GM18520 (cell line): ENCODE data around the gene CMTM2.
"Not testable (repeated sequence)": the region's sequence is repeated elsewhere in the genome, so short reads cannot be mapped to it uniquely, and the experiment has no call there.

Experiments used
- ATAC-seq: cut with Tn5 transposase; IDR thresholded peaks from one replicate; pipeline ENCODE4 v1.9.1; 2021; ENCODE audit not compliant: unreplicated experiment

CMTM2 gene

DNA sequence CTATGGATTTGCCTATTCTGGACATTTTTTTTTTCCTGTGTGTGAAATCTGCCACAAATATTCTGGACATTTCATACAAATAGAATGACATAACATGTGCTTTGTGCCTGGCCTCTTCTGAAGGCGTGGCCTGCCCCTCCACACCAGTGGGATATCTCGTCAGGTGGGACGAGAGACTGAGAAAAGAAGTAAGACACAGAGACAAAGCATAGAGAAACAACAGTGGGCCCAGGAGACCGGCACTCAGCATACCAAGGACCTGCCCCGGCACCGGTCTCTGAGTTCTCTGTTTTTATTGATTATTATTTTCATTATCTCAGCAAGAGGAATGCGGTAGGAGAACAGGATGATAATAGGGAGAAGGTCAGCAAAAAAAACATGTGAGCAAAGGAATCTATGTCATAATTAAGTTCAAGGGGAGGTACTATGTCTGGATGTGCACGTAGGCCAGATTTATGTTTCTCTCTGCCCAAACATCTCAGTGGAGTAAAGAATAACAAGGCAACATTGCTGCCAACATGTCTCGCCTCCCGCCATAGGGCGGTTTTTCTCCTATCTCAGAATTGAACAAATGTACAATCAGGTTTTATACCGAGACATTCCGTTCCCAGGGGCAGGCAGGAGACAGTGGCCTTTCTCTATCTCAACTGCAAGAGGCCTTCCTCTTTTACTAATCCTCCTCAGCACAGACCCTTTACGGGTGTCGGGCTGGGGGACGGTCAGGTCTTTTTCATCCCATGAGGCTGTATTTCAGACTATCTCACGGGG lies 48.5 kb downstream of the CMTM2 start:
- ATAC-seq: not testable (repeated sequence)

- ATAC-seq: no peak
Measured at GRCh38 chr16:66629856-66630255, 50.6 kb downstream of the CMTM2 start.

DNA sequence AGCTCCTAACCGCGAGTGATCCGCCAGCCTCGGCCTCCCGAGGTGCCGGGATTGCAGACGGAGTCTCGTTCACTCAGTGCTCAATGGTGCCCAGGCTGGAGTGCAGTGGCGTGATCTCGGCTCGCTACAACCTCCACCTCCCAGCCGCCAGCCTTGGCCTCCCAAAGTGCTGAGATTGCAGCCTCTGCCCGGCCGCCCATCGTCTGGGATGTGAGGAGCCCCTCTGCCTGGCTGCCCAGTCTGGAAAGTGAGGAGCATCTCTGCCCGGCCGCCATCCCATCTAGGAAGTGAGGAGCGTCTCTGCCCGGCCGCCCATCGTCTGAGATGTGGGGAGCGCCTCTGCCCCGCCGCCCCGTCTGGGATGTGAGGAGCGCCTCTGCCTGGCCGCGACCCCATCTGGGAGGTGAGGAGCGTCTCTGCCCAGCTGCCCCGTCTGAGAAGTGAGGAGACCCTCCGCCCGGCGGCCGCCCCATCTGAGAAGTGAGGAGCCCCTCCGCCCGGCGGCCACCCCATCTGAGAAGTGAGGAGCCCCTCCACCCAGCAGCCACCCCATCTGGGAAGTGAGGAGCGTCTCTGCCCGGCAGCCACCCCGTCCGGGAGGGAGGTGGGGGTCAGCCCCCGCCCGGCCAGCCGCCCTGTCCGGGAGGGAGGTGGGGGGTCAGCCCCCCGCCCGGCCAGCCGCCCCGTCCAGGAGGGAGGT lies 51.4 kb downstream of the CMTM2 start:
- not testable (repeated sequence) for ATAC-seq

- ATAC-seq: not testable (repeated sequence)
Measured at GRCh38 chr16:66631558-66631957, 52.3 kb downstream of the CMTM2 start.

GRCh38 chr16:66634527-66635196 lies 55.4 kb downstream of the CMTM2 start:
- no peak for ATAC-seq

DNA sequence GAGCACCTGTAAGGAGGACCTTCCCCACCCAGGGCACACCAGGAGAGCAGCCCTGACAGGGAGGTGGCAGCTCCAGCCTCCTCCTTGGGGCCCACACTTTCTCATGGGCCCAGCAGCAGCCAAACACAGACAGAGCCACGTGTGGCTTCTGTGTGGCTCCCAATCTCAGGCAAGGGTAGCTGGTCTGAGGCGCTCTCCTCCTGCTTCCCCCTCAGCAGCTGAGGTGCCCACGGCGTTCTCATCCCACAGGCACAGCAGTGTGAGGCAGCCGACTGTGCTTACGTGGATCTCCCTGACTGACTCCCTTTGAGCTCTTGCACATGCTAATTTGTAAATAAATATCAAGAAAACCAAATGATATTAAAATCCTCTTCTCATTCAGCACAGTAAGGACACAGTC lies 56.1 kb downstream of the CMTM2 start:
- ATAC-seq: no peak

DNA sequence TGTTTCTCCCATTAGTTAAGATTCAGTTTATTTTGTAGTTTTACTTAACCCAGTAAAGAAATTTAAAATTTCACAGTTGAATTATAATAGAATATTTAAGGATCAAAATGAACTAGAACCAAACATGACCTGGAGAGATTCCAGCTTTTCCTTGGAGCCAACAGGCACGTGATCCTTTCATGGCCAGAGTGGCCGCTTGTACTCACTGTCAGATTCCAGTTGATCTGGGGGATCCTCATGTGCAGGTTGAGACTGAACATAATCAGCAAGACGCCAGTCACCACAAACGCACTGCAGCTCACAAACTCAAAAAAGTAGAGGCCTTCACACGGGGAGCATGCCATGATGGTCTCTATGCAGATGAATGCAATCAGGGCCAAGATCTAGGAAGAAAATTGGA lies 56.9 kb downstream of the CMTM2 start:
- ATAC-seq: no peak

DNA sequence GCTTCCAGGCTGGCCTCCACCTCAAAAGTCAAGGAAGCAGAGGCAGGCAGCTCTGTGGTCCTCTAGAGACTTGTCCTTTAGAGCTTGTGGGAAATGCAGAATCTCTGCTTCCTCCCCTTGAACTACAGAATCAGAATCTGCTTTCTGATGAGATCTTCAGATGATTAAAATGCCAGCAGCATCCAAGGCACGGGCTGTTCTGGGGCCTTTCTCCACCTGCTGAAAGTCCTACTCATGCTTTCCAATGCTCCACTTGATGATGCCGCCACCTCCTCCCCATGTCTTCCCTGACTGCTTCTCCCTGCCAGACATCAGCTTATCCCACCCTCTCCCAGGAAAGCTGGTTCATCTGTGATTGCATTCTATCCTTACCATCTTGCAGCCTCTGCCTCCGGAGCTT lies 58.5 kb downstream of the CMTM2 start:
- ATAC-seq: no peak
